ENCODE measurements around the gene UHRF2. TPM values are rescaled to one million over a fixed set of nuclear protein-coding genes. Genes with fewer than 3 reads are reported as not detected.

The UHRF2 gene
- total RNA-seq, 4 donors from 2014 or later, result 44.1 to 142 (median 59.2) TPM

- Histone ChIP-seq H3K27me3 (no peaks in the 10 kb centered on the region), H3K36me3 (no peaks in the 10 kb centered on the region), H3K9me3 (no peaks in the 10 kb centered on the region), H3K4me1 (peaks cover 0 to 11% (median 0%) of the 10 kb centered on the region in 4 donors), H3K27ac (no peak overlapping the region), H3K4me3 (no peak overlapping the region)
- no peak for DNase-seq
- no peak for TF ChIP-seq CTCF (IDR thresholded peaks at IDR 0.05)
- TF ChIP-seq POLR2A (IDR thresholded peaks at IDR 0.05), result no peak
Measured at GRCh38 chr9:6409811-6410210, 3.2 kb upstream of the UHRF2 start.

GRCh38 chr9:6410633-6411032 lies 2.4 kb upstream of the UHRF2 start:
- H3K27ac ChIP-seq, result no peak overlapping the region
- peaks cover 0 to 17% (median under 1%) of the 10 kb centered on the region in 4 donors for H3K4me1 ChIP-seq
- TF ChIP-seq POLR2A (IDR thresholded peaks at IDR 0.05) (no peak), CTCF (IDR thresholded peaks at IDR 0.05) (no peak)
- no peaks in the 10 kb centered on the region for H3K9me3 ChIP-seq
- H3K27me3 ChIP-seq, result no peaks in the 10 kb centered on the region
- H3K4me3 ChIP-seq, result no peak overlapping the region
- no peaks in the 10 kb centered on the region for H3K36me3 ChIP-seq
- DNase-seq, result no peak

GRCh38 chr9:6413365-6414246 lies 607 bp downstream of the UHRF2 start:
- peak; percentile 30 to 71 (median 70) for DNase-seq
- TF ChIP-seq CTCF (IDR thresholded peaks at IDR 0.05) (no peak), POLR2A (IDR thresholded peaks at IDR 0.05) (no peak)
- Histone ChIP-seq H3K27ac (peak overlapping the region; percentile 81 to 92 (median 86)), H3K27me3 (no peaks in the 10 kb centered on the region), H3K9me3 (no peaks in the 10 kb centered on the region), H3K36me3 (no peaks in the 10 kb centered on the region), H3K4me3 (peak overlapping the region; percentile 66 to 94 (median 75)), H3K4me1 (peaks cover 0 to 17% (median 2%) of the 10 kb centered on the region in 4 donors)

- no peaks in the 10 kb centered on the region for H3K27me3 ChIP-seq
- no peak for TF ChIP-seq CTCF (IDR thresholded peaks at IDR 0.05)
- TF ChIP-seq POLR2A (IDR thresholded peaks at IDR 0.05), result no peak
- peak overlapping the region; percentile 66 to 94 (median 75) for H3K4me3 ChIP-seq
- no peak for DNase-seq
- peak overlapping the region; percentile 81 to 92 (median 86) for H3K27ac ChIP-seq
- H3K36me3 ChIP-seq, result no peaks in the 10 kb centered on the region
- no peaks in the 10 kb centered on the region for H3K9me3 ChIP-seq
- H3K4me1 ChIP-seq, result peaks cover 0 to 17% (median 2%) of the 10 kb centered on the region in 4 donors
Measured at GRCh38 chr9:6414247-6414641, 1.2 kb downstream of the UHRF2 start.

- H3K4me3 ChIP-seq, result peak overlapping the region in 3 of 4 donors; percentile 8 to 94 (median 66)
- TF ChIP-seq POLR2A (IDR thresholded peaks at IDR 0.05) (no peak), CTCF (IDR thresholded peaks at IDR 0.05) (no peak)
- H3K27ac ChIP-seq, result no peak overlapping the region
- no peaks in the 10 kb centered on the region for H3K36me3 ChIP-seq
- no peak for DNase-seq
- H3K9me3 ChIP-seq, result no peaks in the 10 kb centered on the region
- peaks cover 0 to 17% (median 2%) of the 10 kb centered on the region in 4 donors for H3K4me1 ChIP-seq
- H3K27me3 ChIP-seq, result no peaks in the 10 kb centered on the region
Measured at GRCh38 chr9:6415266-6415665, 2.3 kb downstream of the UHRF2 start.

Measured in Peyer's patch (tissue), 4 donors.